Measurements from ENCODE around the gene MYRIP. TPM values are rescaled to one million over a fixed set of nuclear protein-coding genes. Genes with fewer than 3 reads are reported as not detected.

Gene MYRIP
- polyA plus RNA-seq, 6 donors from 2014 or later = not detected

DNA sequence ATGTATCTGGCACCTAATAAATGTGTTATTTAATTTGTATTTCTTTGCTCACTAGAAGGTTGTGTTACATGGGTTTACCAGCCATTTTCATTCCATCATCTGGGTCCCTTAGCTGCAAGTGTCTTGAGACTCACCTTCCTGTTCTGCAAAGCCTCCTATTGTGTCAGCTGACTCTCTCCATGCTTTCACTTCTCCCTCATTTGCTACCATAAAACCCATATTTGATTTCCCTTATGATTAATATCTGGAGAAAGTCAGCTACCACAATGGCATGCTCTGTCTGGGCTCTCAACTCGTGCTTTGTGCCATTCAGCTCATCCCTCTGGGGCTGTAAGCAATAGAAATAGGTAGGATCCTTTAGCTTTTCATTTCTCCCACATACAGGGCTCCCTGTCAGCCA, 420.6 kb downstream of the MYRIP start:
- no peaks in the 10 kb centered on the region for H3K4me1 Mint-ChIP-seq
- no peak overlapping the region for H3K4me3 Mint-ChIP-seq
- no peaks in the 10 kb centered on the region for H3K27me3 Mint-ChIP-seq
- H3K27ac Mint-ChIP-seq = no peak overlapping the region
- DNase-seq (no peak), ATAC-seq (ENCODE audit: low read depth in 2 of 2) (no peak)
- peaks cover 14 to 21% of the 10 kb centered on the region in 2 donors for H3K36me3 Mint-ChIP-seq
- H3K9me3 Mint-ChIP-seq = peaks cover 0 to 6% (median 0%) of the 10 kb centered on the region in 7 donors

DNA sequence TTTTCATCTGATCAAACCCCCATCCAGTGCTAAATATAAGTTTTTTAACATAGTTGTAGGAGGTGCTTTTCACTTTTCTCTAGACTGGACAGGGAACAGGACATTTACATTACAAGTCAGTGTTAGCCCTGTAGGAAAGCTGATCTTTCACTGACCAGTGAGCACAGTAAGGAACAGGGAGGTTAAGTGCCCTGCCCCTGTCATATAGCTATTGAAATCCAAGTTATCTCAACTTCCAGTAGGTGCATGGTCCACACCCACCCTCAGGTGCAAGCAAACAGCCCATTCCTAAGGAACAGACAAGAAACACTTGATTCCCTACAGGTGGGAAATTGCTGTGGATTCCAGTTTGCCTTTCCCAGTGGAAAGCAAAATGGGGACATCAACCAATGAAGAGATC, 421.0 kb downstream of the MYRIP start:
- Mint-ChIP-seq H3K36me3 (peaks cover 11 to 20% of the 10 kb centered on the region in 2 donors), H3K9me3 (peaks cover 0 to 6% (median 0%) of the 10 kb centered on the region in 7 donors), H3K27ac (no peak overlapping the region), H3K27me3 (no peaks in the 10 kb centered on the region), H3K4me1 (no peaks in the 10 kb centered on the region), H3K4me3 (no peak overlapping the region)
- DNase-seq = no peak
- no peak for ATAC-seq (ENCODE audit: low read depth in 2 of 2)

GRCh38 chr3:40232626-40233025, 423.2 kb downstream of the MYRIP start:
- Mint-ChIP-seq H3K27ac (no peak overlapping the region), H3K36me3 (peaks cover 10 to 19% of the 10 kb centered on the region in 2 donors), H3K4me1 (no peaks in the 10 kb centered on the region), H3K4me3 (no peak overlapping the region), H3K9me3 (peaks cover 0 to 8% (median 0%) of the 10 kb centered on the region in 7 donors), H3K27me3 (no peaks in the 10 kb centered on the region)
- DNase-seq (no peak), ATAC-seq (ENCODE audit: low read depth in 2 of 2) (no peak)

DNA sequence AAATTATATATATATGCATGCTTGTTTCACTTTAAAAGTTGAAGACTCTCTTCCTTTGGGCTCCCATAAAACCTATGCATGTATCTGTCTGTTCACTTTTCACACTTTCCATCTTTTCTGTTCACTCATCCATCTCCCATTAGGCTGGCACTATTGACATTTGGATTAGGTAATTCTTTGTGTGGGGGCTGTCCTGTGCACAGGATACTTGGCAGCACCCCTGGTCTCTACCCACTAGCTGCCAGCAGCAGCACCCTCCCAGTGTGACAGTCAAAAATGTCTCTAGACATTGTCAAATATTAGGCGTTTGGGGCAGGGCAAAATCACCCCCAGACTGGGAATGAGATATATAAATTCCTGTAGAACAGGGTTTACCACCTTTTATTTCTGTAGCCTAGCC, 427.8 kb downstream of the MYRIP start:
- Mint-ChIP-seq H3K27me3 (no peaks in the 10 kb centered on the region), H3K9me3 (peaks cover 0 to 8% (median 4%) of the 10 kb centered on the region in 7 donors), H3K27ac (peak overlapping the region in 1 of 6 donors; percentile 52), H3K36me3 (peaks cover 10 to 27% of the 10 kb centered on the region in 2 donors), H3K4me3 (no peak overlapping the region), H3K4me1 (no peaks in the 10 kb centered on the region)
- DNase-seq (no peak), ATAC-seq (ENCODE audit: low read depth in 2 of 2) (no peak)

DNA sequence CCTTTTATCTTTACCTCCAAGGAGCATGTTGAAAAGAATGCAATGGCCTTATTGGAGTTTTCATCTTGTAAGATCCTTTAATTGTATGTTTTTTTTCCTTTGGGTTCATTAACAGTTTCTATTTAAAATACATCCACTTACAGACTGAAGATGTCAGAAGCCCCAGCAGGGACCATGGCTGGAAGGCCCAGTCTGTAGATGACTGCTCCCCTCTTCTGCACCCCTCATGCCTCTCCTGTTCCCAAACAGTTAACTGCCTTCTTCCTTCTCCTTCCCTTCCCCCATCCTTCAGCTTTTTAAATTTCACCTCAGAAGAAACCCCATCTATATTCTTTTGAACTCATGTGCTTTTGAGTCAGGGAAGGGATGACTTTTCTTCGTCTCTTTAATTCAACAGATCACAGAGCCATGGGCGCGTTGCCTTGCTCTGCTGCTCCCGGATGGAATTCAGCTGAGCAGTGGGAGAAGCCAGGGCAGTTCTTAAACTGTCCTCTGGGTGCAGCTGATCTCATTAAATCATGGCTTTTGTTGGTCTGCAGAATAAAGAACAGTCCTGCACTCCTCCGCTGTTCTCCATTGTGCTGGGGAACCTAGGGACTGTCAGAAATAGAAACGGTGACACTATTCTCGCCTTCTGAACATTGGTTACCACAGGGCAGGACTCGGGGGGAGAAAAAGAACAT, 428.6 kb downstream of the MYRIP start:
- no peak for DNase-seq
- Mint-ChIP-seq H3K4me1 (no peaks in the 10 kb centered on the region), H3K4me3 (no peak overlapping the region), H3K9me3 (peaks cover 0 to 8% (median 4%) of the 10 kb centered on the region in 7 donors), H3K36me3 (peaks cover 10 to 27% of the 10 kb centered on the region in 2 donors), H3K27me3 (no peaks in the 10 kb centered on the region), H3K27ac (no peak overlapping the region)
- no peak for ATAC-seq (ENCODE audit: low read depth in 2 of 2)

DNA sequence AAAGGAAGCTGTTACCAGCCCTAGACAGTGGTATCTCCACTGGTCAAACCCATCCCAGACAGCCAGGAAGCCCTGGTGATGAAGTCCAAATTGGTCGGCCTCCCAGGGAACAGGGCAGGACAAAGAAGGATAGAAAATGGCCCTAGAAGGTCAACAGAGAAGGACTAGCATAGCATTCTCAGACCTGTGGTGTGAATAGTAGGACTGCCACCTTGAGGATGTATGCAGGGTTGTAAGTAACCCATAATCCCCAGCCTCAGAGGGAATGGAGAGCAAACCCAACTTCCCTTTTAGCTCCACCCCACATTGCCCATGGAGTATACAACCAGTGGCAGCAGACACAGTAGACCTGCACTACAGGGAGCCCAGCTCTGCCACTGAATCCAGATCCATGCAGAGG, 431.5 kb downstream of the MYRIP start:
- DNase-seq (no peak), ATAC-seq (ENCODE audit: low read depth in 2 of 2) (no peak)
- Mint-ChIP-seq H3K27me3 (no peaks in the 10 kb centered on the region), H3K36me3 (peaks cover 3 to 15% of the 10 kb centered on the region in 2 donors), H3K27ac (no peak overlapping the region), H3K9me3 (peaks cover 0 to 4% (median 2%) of the 10 kb centered on the region in 7 donors), H3K4me3 (no peak overlapping the region), H3K4me1 (peaks cover 0 to 3% (median 0%) of the 10 kb centered on the region in 3 donors)

DNA sequence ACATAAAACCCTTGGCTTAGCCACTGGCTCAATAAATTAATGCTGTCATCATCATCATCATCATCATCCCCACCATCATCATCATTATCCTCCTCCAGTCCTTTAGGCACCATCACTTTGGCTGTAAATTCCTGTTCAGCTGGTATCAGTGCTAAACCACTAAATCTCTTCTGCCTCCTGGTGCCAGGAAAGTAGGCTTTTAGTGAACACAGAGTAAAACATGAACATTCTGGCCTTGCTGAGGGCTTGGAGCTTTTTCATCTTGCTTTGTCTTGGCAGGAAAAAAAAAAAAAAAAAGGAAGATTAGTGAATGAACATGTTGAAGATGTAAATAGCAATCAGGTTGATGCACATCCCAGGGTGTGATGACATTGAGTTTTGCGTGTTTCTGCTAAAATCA, 432.8 kb downstream of the MYRIP start:
- ATAC-seq (ENCODE audit: low read depth in 2 of 2) = no peak
- Mint-ChIP-seq H3K36me3 (peaks cover under 1 to 10% of the 10 kb centered on the region in 2 donors), H3K27ac (no peak overlapping the region), H3K27me3 (no peaks in the 10 kb centered on the region), H3K9me3 (peaks cover 0 to 4% (median under 1%) of the 10 kb centered on the region in 7 donors), H3K4me3 (no peak overlapping the region), H3K4me1 (peaks cover 0 to 3% (median 0%) of the 10 kb centered on the region in 3 donors)
- no peak for DNase-seq

- no peaks in the 10 kb centered on the region for H3K27me3 Mint-ChIP-seq
- H3K4me1 Mint-ChIP-seq = peaks cover 0 to 3% (median 0%) of the 10 kb centered on the region in 3 donors
- no peak overlapping the region for H3K27ac Mint-ChIP-seq
- peaks cover 0 to 8% of the 10 kb centered on the region in 2 donors for H3K36me3 Mint-ChIP-seq
- H3K4me3 Mint-ChIP-seq = no peak overlapping the region
- no peak for ATAC-seq (ENCODE audit: low read depth in 2 of 2)
- DNase-seq = no peak
- H3K9me3 Mint-ChIP-seq = peaks cover 0 to 4% (median 0%) of the 10 kb centered on the region in 7 donors
Observed at GRCh38 chr3:40242638-40243037, 433.2 kb downstream of the MYRIP start.

- Mint-ChIP-seq H3K27me3 (no peaks in the 10 kb centered on the region), H3K4me3 (no peak overlapping the region), H3K27ac (no peak overlapping the region), H3K9me3 (peaks cover 0 to 4% (median 0%) of the 10 kb centered on the region in 7 donors), H3K4me1 (peaks cover 0 to 3% (median 0%) of the 10 kb centered on the region in 3 donors), H3K36me3 (peaks cover under 1 to 8% of the 10 kb centered on the region in 2 donors)
- DNase-seq = no peak
- ATAC-seq (ENCODE audit: low read depth in 2 of 2) = no peak
Observed at GRCh38 chr3:40243056-40243455, 433.6 kb downstream of the MYRIP start.

GRCh38 chr3:40247714-40248454, 438.5 kb downstream of the MYRIP start:
- Mint-ChIP-seq H3K4me3 (no peak overlapping the region), H3K4me1 (peaks cover 0 to 3% (median 0%) of the 10 kb centered on the region in 3 donors), H3K27me3 (no peaks in the 10 kb centered on the region), H3K27ac (no peak overlapping the region), H3K9me3 (no peaks in the 10 kb centered on the region), H3K36me3 (peaks cover 0 to 13% of the 10 kb centered on the region in 2 donors)
- DNase-seq (no peak), ATAC-seq (ENCODE audit: low read depth in 2 of 2) (no peak)

DNA sequence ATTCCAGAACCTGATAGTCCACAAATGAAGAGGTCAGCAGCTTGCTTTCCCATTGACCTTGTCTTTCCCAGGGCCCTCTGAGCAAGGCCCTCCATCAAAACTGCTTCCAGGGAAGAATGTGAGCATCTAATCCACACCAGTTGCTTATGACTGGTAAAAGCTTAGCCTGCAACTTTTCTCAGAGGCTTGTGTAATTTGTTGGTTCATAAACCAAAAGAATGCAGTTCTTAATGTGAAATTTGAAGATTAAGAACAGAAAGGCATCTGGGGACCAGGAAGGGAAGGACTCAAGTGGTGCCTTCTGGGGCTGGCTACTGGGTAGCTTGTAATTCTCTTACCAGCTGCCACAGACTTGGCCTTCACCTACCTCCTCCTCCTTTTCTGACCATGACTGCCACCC, 439.2 kb downstream of the MYRIP start:
- Mint-ChIP-seq H3K36me3 (peaks cover 0 to 13% of the 10 kb centered on the region in 2 donors), H3K27me3 (no peaks in the 10 kb centered on the region), H3K27ac (peak overlapping the region in 1 of 6 donors; percentile 44), H3K9me3 (no peaks in the 10 kb centered on the region), H3K4me1 (peaks cover 0 to 3% (median 0%) of the 10 kb centered on the region in 3 donors), H3K4me3 (no peak overlapping the region)
- no peak for ATAC-seq (ENCODE audit: low read depth in 2 of 2)
- no peak for DNase-seq

DNA sequence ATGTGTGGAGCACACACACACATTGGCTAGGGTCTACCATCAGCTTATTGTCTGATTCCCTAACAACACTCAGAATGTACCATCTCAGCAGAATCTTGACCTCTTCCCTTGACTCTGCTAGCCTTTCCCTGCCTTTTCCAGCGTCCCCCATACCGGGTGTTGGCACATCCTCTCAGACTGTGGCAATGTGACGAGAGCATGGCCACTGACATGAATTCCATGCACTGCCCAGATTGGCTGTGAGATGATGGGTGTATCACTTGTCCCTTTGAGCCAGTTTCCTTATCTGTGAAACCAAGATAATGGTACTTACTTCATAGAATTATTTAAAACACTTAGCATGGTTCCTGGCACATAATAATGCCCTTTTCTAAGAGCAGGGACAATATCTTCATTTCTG, 439.8 kb downstream of the MYRIP start:
- Mint-ChIP-seq H3K36me3 (peaks cover 0 to 13% of the 10 kb centered on the region in 2 donors), H3K27ac (no peak overlapping the region), H3K27me3 (no peaks in the 10 kb centered on the region), H3K9me3 (no peaks in the 10 kb centered on the region), H3K4me1 (peaks cover 0 to 3% (median 0%) of the 10 kb centered on the region in 3 donors), H3K4me3 (no peak overlapping the region)
- DNase-seq (no peak), ATAC-seq (ENCODE audit: low read depth in 2 of 2) (no peak)

DNA sequence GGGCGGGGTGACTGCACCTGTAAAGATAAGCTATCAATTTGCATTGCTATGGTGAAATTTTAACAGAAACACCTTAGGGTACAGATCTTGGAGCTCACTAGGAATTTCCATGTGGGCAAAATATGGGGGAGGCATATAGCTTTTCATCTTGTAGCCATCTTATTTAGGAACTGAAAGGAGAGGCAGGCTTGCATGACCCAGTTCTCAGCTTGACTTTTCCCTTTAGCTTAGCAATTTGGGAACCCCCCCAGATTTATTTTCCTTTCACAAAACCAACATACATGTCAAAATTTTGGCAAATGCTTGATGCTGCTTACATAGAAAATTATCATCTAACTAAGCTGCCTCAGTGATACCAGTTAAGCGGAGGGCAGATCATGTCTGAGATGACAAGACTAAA, 445.1 kb downstream of the MYRIP start:
- Mint-ChIP-seq H3K27ac (no peak overlapping the region), H3K9me3 (no peaks in the 10 kb centered on the region), H3K36me3 (peaks cover 0 to 6% of the 10 kb centered on the region in 2 donors), H3K27me3 (no peaks in the 10 kb centered on the region), H3K4me3 (no peak overlapping the region), H3K4me1 (peaks cover 0 to 6% (median 0%) of the 10 kb centered on the region in 3 donors)
- DNase-seq (no peak), ATAC-seq (ENCODE audit: low read depth in 2 of 2) (no peak)

- Mint-ChIP-seq H3K9me3 (no peaks in the 10 kb centered on the region), H3K4me1 (peaks cover 0 to 6% (median 0%) of the 10 kb centered on the region in 3 donors), H3K4me3 (no peak overlapping the region), H3K27me3 (no peaks in the 10 kb centered on the region), H3K36me3 (peaks cover 0 to 2% of the 10 kb centered on the region in 2 donors), H3K27ac (no peak overlapping the region)
- ATAC-seq (ENCODE audit: low read depth in 2 of 2) = no peak
- no peak for DNase-seq
Observed at GRCh38 chr3:40254891-40255290, 445.5 kb downstream of the MYRIP start.

Measured in naive B cell (primary cell).